Testis (tissue), 2 donors: ENCODE results near the gene UBTF.

Source experiments
- CTCF ChIP-seq, 3 experiments: fragments of 450-650 bp in 2 of 3; fragments of 200-600 bp in 1 of 3; sonication (generic) in 1 of 3; IDR thresholded peaks; one replicate each; pipeline ENCODE4 v1.5.1; 2016 to 2019; ENCODE audit warnings: antibody characterized with exemption in 3 of 3, mild to moderate bottlenecking in 2 of 3, moderate library complexity in 1 of 3
- POLR2A ChIP-seq: fragments of 450-650 bp; IDR thresholded peaks from one replicate; pipeline ENCODE4 v1.6.1; 2017; ENCODE audit warnings: antibody characterized with exemption, mild to moderate bottlenecking, moderate library complexity

- TF ChIP-seq POLR2A (no peak), CTCF (IDR thresholded peaks at IDR 0.05) (no peak)
Measured at GRCh38 chr17:44267165-44267455, 47.6 kb upstream of the UBTF start.
